Stomach (tissue), 19 donors: ENCODE data around the gene PHF1. TPM values are rescaled to one million over a fixed set of nuclear protein-coding genes. Genes with fewer than 3 reads are reported as not detected.
"Not testable (repeated sequence)": the region's sequence is repeated elsewhere in the genome, so short reads cannot be mapped to it uniquely, and the experiment has no call there.

Experiments used
- DNase-seq, 2 donors: peaks; one replicate each; pipeline versions ENCODE4 v3.0.0 to v3.0.0-alpha.2; 2013 to 2019
- H3K27ac ChIP-seq, 5 donors: fragments of 200-600 bp in 4 of 5; sonication (generic) in 4 of 5; one replicate each; pipeline ENCODE4 v1.5.1; 2013 to 2019; ENCODE audit warnings: mild to moderate bottlenecking in 1 of 5, moderate library complexity in 1 of 5
- H3K27me3 ChIP-seq, 3 donors: fragments of 200-600 bp; sonication (generic); one replicate each; pipeline ENCODE4 v1.5.1; 2017 to 2019; ENCODE audit warnings: mixed run types in 1 of 3
- H3K36me3 ChIP-seq, 4 donors: fragments of 200-600 bp; sonication (generic); 1 replicate in 3 of 4; 2 replicates in 1 of 4; pipeline ENCODE4 v1.5.1; 2016 to 2019
- H3K4me1 ChIP-seq, 4 donors: fragments of 200-600 bp; sonication (generic); one replicate each; pipeline ENCODE4 v1.5.1; 2016 to 2019
- H3K4me3 ChIP-seq, 4 donors: fragments of 200-600 bp; sonication (generic) in 3 of 4; one replicate each; pipeline ENCODE4 v1.5.1; 2016 to 2019; ENCODE audit warnings: mild to moderate bottlenecking in 1 of 4
- H3K9me3 ChIP-seq, 4 donors: fragments of 200-600 bp; sonication (generic); one replicate each; pipeline ENCODE4 v1.5.1; 2016 to 2019
- CTCF ChIP-seq, 7 experiments: fragments of 450-650 bp in 4 of 7; fragments of 200-600 bp in 3 of 7; sonication (generic) in 3 of 7; IDR thresholded peaks; one replicate each; pipeline ENCODE4 v1.5.1; 2016 to 2019; ENCODE audit warnings: antibody characterized with exemption in 7 of 7, control low read depth in 2 of 7, mild to moderate bottlenecking in 1 of 7
- EP300 ChIP-seq: sonication (generic); formaldehyde crosslinking; IDR thresholded peaks from one replicate; pipeline ENCODE4 v1.6.1; 2017; ENCODE audit warnings: antibody characterized with exemption
- POLR2A ChIP-seq, 4 donors: fragments of 450-650 bp; IDR thresholded peaks; one replicate each; pipeline ENCODE4 v1.6.1; 2016; ENCODE audit warnings: antibody characterized with exemption in 4 of 4, control low read depth in 2 of 4, mild to moderate bottlenecking in 1 of 4, moderate library complexity in 1 of 4
- POLR2AphosphoS5 ChIP-seq, 3 donors: sonication (generic); formaldehyde crosslinking; IDR thresholded peaks; one replicate each; pipeline ENCODE4 v1.6.1; 2016; ENCODE audit warnings: antibody characterized with exemption in 3 of 3
- WGBS, 5 donors: extraction: QIAGEN DNeasy Blood & Tissue Kit in 3 of 5; methylation state at CpG; one replicate each; pipeline versions ENCODE4 v1.1.5 to v1.1.7; 2013 to 2018; 5-methylcytosine and 5-hydroxymethylcytosine counted together
- intact Hi-C: fragments of 100-400 bp; cut with DNase I; formaldehyde crosslinking; loops from one replicate; pipeline ENCODE4 v1.15.1; 2023; ENCODE audit warnings: low total_unique reads
- long read RNA-seq, 10 donors: transcript quantifications; one replicate each; lab custom pipeline, GENCODE V29; 2026
- polyA plus RNA-seq, 3 donors: library from polyadenylated mRNA; stranded (reverse); fragments of 200-250 nt; gene quantifications; one replicate each; pipeline ENCODE4 v1.2.3, GENCODE V29; 2013
- total RNA-seq, 5 donors: library from RNA; depleted of rRNA; stranded (reverse); fragments of >200 nt; gene quantifications; one replicate each; pipeline versions ENCODE4 v1.1.0 to v1.2.3, GENCODE V29; 2014 to 2016
- donor health status: healthy with polysubstance abuse.
- donor health status: Bipolar disorder and iron deficiency.
- donor health status: healthy.

PHF1 gene
- total RNA-seq (100 to 1,000 TPM in 1 of 5 donors, 10 to 100 TPM in 4; 22.0 to 125 (median 70.0) TPM), polyA plus RNA-seq (10 to 100 TPM; 56.3 to 99.9 (median 68.7) TPM)
- long read RNA-seq, donor 1: 0 reads
- long read RNA-seq, donor 2, partial matches to known transcripts: 0 of 3 reads
- long read RNA-seq, donor 2, other reads (novel, unspliced or antisense): 0 of 3 reads
- long read RNA-seq, donor 3, partial matches to known transcripts: 0 of 2 reads
- long read RNA-seq, donor 3, other reads (novel, unspliced or antisense): 0 of 2 reads
- long read RNA-seq, donor 4: 0 reads
- long read RNA-seq, donor 5, partial matches to known transcripts: 0 of 4 reads
- long read RNA-seq, donor 5, other reads (novel, unspliced or antisense): 0 of 4 reads
- long read RNA-seq, donor 6, partial matches to known transcripts: 0 of 8 reads
- long read RNA-seq, donor 6, other reads (novel, unspliced or antisense): 0 of 8 reads
- long read RNA-seq, donor 7: 0 reads
- long read RNA-seq, donor 8, partial matches to known transcripts: 0 of 5 reads
- long read RNA-seq, donor 8, other reads (novel, unspliced or antisense): 0 of 5 reads
- long read RNA-seq, donor 9, partial matches to known transcripts: 0 of 1 reads
- long read RNA-seq, donor 9, other reads (novel, unspliced or antisense): 0 of 1 reads
- long read RNA-seq, donor 10, partial matches to known transcripts: 0 of 1 reads
- long read RNA-seq, donor 10, other reads (novel, unspliced or antisense): 0 of 1 reads

GRCh38 chr6:33410711-33411631 lies at the start of gene PHF1:
Gene PHF1 (plus strand): TSS chr6:33411014. CDS start chr6:33412264, 1,250 bp downstream.
- DNase-seq: peak in 1 of 2 donors; percentile 77
- H3K27ac ChIP-seq: peak within 1 kb of the TSS; percentile 95 to 99 (median 99)
- H3K9me3 ChIP-seq: no peaks in the 10 kb centered on the region
- TF ChIP-seq EP300 (no peak), POLR2A (IDR thresholded peaks at IDR 0.05) (no peak), POLR2AphosphoS5 (IDR thresholded peaks at IDR 0.05) (peak in 2 of 3 donors; percentile 55 to 60)
- no peaks in the 10 kb centered on the region for H3K27me3 ChIP-seq
- 1 to 2% (median 1%) methylated on average over 10 to 63 of the region's 67 CpGs for whole genome bisulfite sequencing, 5 donors
- intact Hi-C loops: no loop called here
- peaks cover 15 to 57% (median 46%) of the 10 kb centered on the region in 4 donors for H3K4me1 ChIP-seq
- H3K36me3 ChIP-seq: peaks cover 30 to 39% (median 38%) of the 10 kb centered on the region in 4 donors
- H3K4me3 ChIP-seq: peak within 1 kb of the TSS; percentile 94 to 100 (median 98)

- H3K4me1 ChIP-seq, H3K27me3 ChIP-seq, H3K4me3 ChIP-seq, H3K9me3 ChIP-seq, intact Hi-C loops, H3K27ac ChIP-seq, H3K36me3 ChIP-seq, DNase-seq: not testable (repeated sequence)
- 85 to 87% (median 86%) methylated on average over 12 of the region's 12 CpGs for WGBS, 5 donors
Measured at GRCh38 chr6:33363486-33363885, 47.3 kb upstream of the PHF1 start.

GRCh38 chr6:33364475-33365205 lies 46.2 kb upstream of the PHF1 start:
- 28 to 35% (median 33%) methylated on average over 5 to 7 of the region's 8 CpGs for WGBS, 5 donors
- DNase-seq: peak in 1 of 2 donors; percentile 65
- H3K36me3 ChIP-seq, intact Hi-C loops, H3K27ac ChIP-seq, H3K4me3 ChIP-seq, H3K4me1 ChIP-seq, H3K27me3 ChIP-seq, H3K9me3 ChIP-seq: not testable (repeated sequence)

GRCh38 chr6:33365206-33365971 lies 45.4 kb upstream of the PHF1 start:
- H3K4me3 ChIP-seq, H3K27me3 ChIP-seq, H3K36me3 ChIP-seq, H3K9me3 ChIP-seq, DNase-seq, H3K27ac ChIP-seq, intact Hi-C loops, H3K4me1 ChIP-seq: not testable (repeated sequence)
- 67 to 83% (median 82%) methylated on average over 5 to 10 of the region's 10 CpGs for WGBS, 5 donors

- Histone ChIP-seq H3K4me3 (no peak overlapping the region), H3K27ac (no peak overlapping the region), H3K4me1 (no peaks in the 10 kb centered on the region), H3K9me3 (no peaks in the 10 kb centered on the region), H3K36me3 (no peaks in the 10 kb centered on the region), H3K27me3 (no peaks in the 10 kb centered on the region)
- intact Hi-C loops: no loop called here
- WGBS, 5 donors: 78 to 84% (median 80%) methylated on average over 8 of the region's 8 CpGs
- TF ChIP-seq POLR2AphosphoS5 (IDR thresholded peaks at IDR 0.05) (no peak), CTCF (IDR thresholded peaks at IDR 0.05) (no peak), POLR2A (IDR thresholded peaks at IDR 0.05) (no peak), EP300 (no peak)
- no peak for DNase-seq
Measured at GRCh38 chr6:33367009-33367714, 43.7 kb upstream of the PHF1 start.

GRCh38 chr6:33367715-33368025 lies 43.1 kb upstream of the PHF1 start:
- H3K4me1 ChIP-seq, H3K27me3 ChIP-seq, DNase-seq, H3K9me3 ChIP-seq, H3K4me3 ChIP-seq, H3K27ac ChIP-seq, H3K36me3 ChIP-seq, intact Hi-C loops: not testable (repeated sequence)
- WGBS, 5 donors: 91 to 95% (median 93%) methylated on average over 4 to 5 of the region's 5 CpGs

GRCh38 chr6:33371901-33372300 lies 38.9 kb upstream of the PHF1 start:
- H3K36me3 ChIP-seq, H3K27me3 ChIP-seq, H3K27ac ChIP-seq, DNase-seq, H3K9me3 ChIP-seq, H3K4me3 ChIP-seq, intact Hi-C loops: not testable (repeated sequence)
- 93 to 95% (median 94%) methylated on average over 8 of the region's 8 CpGs for WGBS, 5 donors
- H3K4me1 ChIP-seq: peaks cover 11 to 30% (median 18%) of the 10 kb centered on the region in 4 donors
